SK-N-MC (cell line): ENCODE measurements around the gene TNFRSF18.

Source experiments
- EZH2 ChIP-seq: fragments of 200-600 bp; sonication (generic); IDR thresholded peaks from one replicate; pipeline ENCODE4 v1.6.1; 2017; ENCODE audit warnings: antibody characterized with exemption
- POLR2AphosphoS5 ChIP-seq: IDR thresholded peaks from 2 replicates; pipeline ENCODE4 v1.6.1; 2012; ENCODE audit warnings: mild to moderate bottlenecking, low read depth, low read length, borderline replicate concordance

DNA sequence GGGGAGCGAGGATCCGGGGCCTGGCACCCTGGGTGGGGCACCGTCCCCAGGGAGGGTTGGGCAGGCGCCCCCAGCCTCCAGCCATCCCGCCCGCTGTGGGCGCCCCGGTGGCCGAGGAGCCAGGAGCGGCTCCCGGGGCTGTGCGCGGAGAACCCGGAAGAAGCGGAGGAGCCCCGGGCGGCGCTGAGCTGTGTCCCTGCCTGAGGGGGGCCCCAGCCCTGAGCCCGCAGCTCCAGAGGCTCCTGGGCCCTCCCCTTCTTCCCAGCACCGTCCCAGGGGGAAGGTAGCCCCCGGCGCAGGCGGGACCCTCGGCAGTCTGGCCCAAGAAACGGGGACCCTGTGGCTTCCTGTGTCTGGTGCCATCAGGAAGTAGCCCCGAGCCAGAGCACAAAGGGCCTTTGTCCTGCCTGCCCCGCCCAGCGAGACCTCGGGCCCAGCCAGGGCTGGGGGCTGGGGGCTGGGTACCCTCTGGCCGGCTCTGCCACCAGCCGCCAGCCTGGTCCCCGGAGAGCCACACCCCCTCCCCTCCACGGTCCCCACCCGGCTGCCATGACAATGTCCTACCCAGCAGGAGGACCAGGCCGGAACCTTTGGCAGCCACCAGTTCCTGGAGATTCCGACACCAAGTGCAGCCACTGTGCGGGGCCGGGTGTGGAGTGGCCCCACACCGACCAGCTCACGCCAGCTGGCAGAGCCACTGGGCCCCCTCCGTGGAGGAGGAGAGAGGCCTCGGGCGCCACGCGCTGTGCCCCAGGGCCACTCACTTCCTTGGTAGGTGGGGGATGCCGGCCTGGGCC, 48.3 kb downstream of the TNFRSF18 start:
- no peak for TF ChIP-seq EZH2
- no peak for TF ChIP-seq POLR2AphosphoS5
